IMR-90 (cell line): Measurements from ENCODE around the gene NDUFAF4. TPM values are rescaled to one million over a fixed set of nuclear protein-coding genes. Genes with fewer than 3 reads are reported as not detected.

ENCODE experiments used
- ATAC-seq: fragments of 200-7000 bp; cut with Tn5 transposase; 2 replicates; pipeline ENCODE4 v1.9.1; 2020; ENCODE audit warnings: low read depth, mild to moderate bottlenecking, moderate library complexity
- BruUV-seq: library from RNA; stranded (reverse); fragments of 400-500 nt; replicated peaks from 2 replicates; lab custom pipeline; 2021; lab: Mats Ljungman, UMichigan
- CTCF ChIA-PET: fragments of 300-600 bp; formaldehyde crosslinking; extraction: SDS; loops from one replicate; lab custom pipeline; 2021; ENCODE audit warnings: antibody characterized with exemption; lab: Yijun Ruan, JAX
- POLR2A ChIA-PET: fragments of 300-600 bp; sonication (Branson Sonifier 250); formaldehyde crosslinking; loops from one replicate; lab custom pipeline; 2022; ENCODE audit warnings: antibody characterized with exemption; ENCODE audit not compliant: unreplicated experiment; lab: Charles Lee
- DNase-seq: peaks from one replicate; pipeline ENCODE4 v3.0.0; 2013
- H2AFZ ChIP-seq: replicated peaks from 2 replicates; pipeline ENCODE3; 2013; ENCODE audit warnings: low read length, mild to moderate bottlenecking; ENCODE audit not compliant: poor library complexity
- H2AK5ac ChIP-seq: 2 replicates; pipeline ENCODE4 v1.6.1; 2013; ENCODE audit warnings: low read depth, low read length, inconsistent platforms
- H2AK9ac ChIP-seq: replicated peaks from 2 replicates; pipeline ENCODE3; 2013; ENCODE audit warnings: mild to moderate bottlenecking, low read depth, low read length, moderate library complexity; ENCODE audit not compliant: poor library complexity
- H2BK120ac ChIP-seq: 2 replicates; pipeline ENCODE4 v1.6.1; 2013; ENCODE audit warnings: low read depth, low read length, inconsistent platforms
- H2BK15ac ChIP-seq: 3 replicates; pipeline ENCODE4 v1.6.1; 2013; ENCODE audit warnings: low read depth, low read length, inconsistent platforms
- H2BK20ac ChIP-seq: 2 replicates; pipeline ENCODE4 v1.6.1; 2013; ENCODE audit warnings: low read depth, mild to moderate bottlenecking, inconsistent platforms, low read length, moderate library complexity
- H2BK5ac ChIP-seq: 2 replicates; pipeline ENCODE4 v1.6.1; 2013; ENCODE audit warnings: mild to moderate bottlenecking, low read depth, low read length, inconsistent platforms; ENCODE audit not compliant: poor library complexity, severe bottlenecking
- H3K14ac ChIP-seq: replicated peaks from 2 replicates; pipeline ENCODE4 v1.6.1; 2013; ENCODE audit warnings: low read depth, low read length, inconsistent platforms
- H3K18ac ChIP-seq: 2 replicates; pipeline ENCODE4 v1.6.1; 2013; ENCODE audit warnings: low read depth, low read length, control low read depth
- H3K23ac ChIP-seq: 2 replicates; pipeline ENCODE4 v1.6.1; 2013; ENCODE audit warnings: low read depth, low read length, inconsistent platforms
- H3K27ac ChIP-seq: 2 replicates; pipeline ENCODE4 v1.5.1; 2013; ENCODE audit warnings: mild to moderate bottlenecking, control low read depth, low read length; ENCODE audit not compliant: insufficient read depth
- H3K27me3 ChIP-seq: 2 replicates; pipeline ENCODE4 v1.6.1; 2013; ENCODE audit warnings: low read length; ENCODE audit not compliant: control insufficient read depth, insufficient read depth
- H3K36me3 ChIP-seq: 2 replicates; pipeline ENCODE4 v1.6.1; 2013; ENCODE audit warnings: low read length, mixed read lengths; ENCODE audit not compliant: control insufficient read depth, insufficient read depth
- H3K4ac ChIP-seq: 2 replicates; pipeline ENCODE4 v1.6.1; 2013; ENCODE audit warnings: low read depth, low read length, inconsistent platforms
- H3K4me1 ChIP-seq: 2 replicates; pipeline ENCODE4 v1.6.1; 2013; ENCODE audit warnings: low read length, mixed read lengths; ENCODE audit not compliant: control insufficient read depth, insufficient read depth
- H3K4me2 ChIP-seq: 2 replicates; pipeline ENCODE4 v1.6.1; 2013; ENCODE audit warnings: low read depth, mild to moderate bottlenecking, control low read depth, low read length, moderate library complexity
- H3K4me3 ChIP-seq: 2 replicates; pipeline ENCODE4 v1.5.1; 2013; ENCODE audit warnings: low read depth, mild to moderate bottlenecking, control low read depth, low read length, moderate library complexity; ENCODE audit not compliant: insufficient read depth
- H3K56ac ChIP-seq: 2 replicates; pipeline ENCODE4 v1.6.1; 2013; ENCODE audit warnings: low read length, inconsistent platforms; ENCODE audit not compliant: insufficient read depth; ENCODE audit errors: extremely low read depth
- H3K79me1 ChIP-seq, 2 experiments: 2 replicates each; pipeline ENCODE4 v1.6.1; 2013; ENCODE audit warnings: low read length in 2 of 2, inconsistent platforms in 1 of 2, low read depth in 1 of 2
- H3K9ac ChIP-seq: 2 replicates; pipeline ENCODE4 v1.6.1; 2013; ENCODE audit warnings: low read depth, low read length, control low read depth
- H3K9me1 ChIP-seq: 2 replicates; pipeline ENCODE4 v1.6.1; 2013; ENCODE audit warnings: low read length, inconsistent platforms; ENCODE audit not compliant: insufficient read depth
- H3K9me3 ChIP-seq: 2 replicates; pipeline ENCODE4 v1.6.1; 2013; ENCODE audit warnings: low read length; ENCODE audit not compliant: control insufficient read depth, insufficient read depth
- H4K20me1 ChIP-seq: 2 replicates; pipeline ENCODE4 v1.6.1; 2013; ENCODE audit warnings: low read length, inconsistent platforms; ENCODE audit not compliant: insufficient read depth
- H4K5ac ChIP-seq: 2 replicates; pipeline ENCODE4 v1.6.1; 2013; ENCODE audit warnings: mild to moderate bottlenecking, low read depth, low read length, control low read depth
- H4K8ac ChIP-seq, 2 experiments: 2 replicates each; pipeline ENCODE4 v1.6.1; 2013; ENCODE audit warnings: low read depth in 2 of 2, low read length in 2 of 2, control low read depth in 1 of 2, inconsistent platforms in 1 of 2
- H4K91ac ChIP-seq: 2 replicates; pipeline ENCODE4 v1.6.1; 2013; ENCODE audit warnings: low read depth, low read length, inconsistent platforms; ENCODE audit not compliant: insufficient read depth
- BHLHE40 ChIP-seq: fragments of 150-350 bp; IDR thresholded peaks from 2 replicates; pipeline ENCODE4 v1.6.1; 2016; ENCODE audit warnings: mild to moderate bottlenecking, low read depth, low read length
- CHD1 ChIP-seq: IDR thresholded peaks from 2 replicates; pipeline ENCODE4 v1.6.1; 2012; ENCODE audit warnings: low read depth, low read length, improper control_type of control experiment
- CTCF ChIP-seq: conservative IDR thresholded peaks from 2 replicates; pipeline ENCODE4 v1.5.1; 2012; ENCODE audit warnings: mild to moderate bottlenecking, low read depth, low read length, improper control_type of control experiment
- FOS ChIP-seq: fragments of 150-350 bp; IDR thresholded peaks from 2 replicates; pipeline ENCODE4 v1.6.1; 2016; ENCODE audit warnings: low read depth, low read length
- NFE2L2 ChIP-seq: fragments of 150-350 bp; IDR thresholded peaks from 2 replicates; pipeline ENCODE4 v1.6.1; 2016; ENCODE audit warnings: low read depth, mild to moderate bottlenecking, low read length
- POLR2A ChIP-seq: IDR thresholded peaks from 2 replicates; pipeline ENCODE4 v1.6.1; 2012; ENCODE audit warnings: mild to moderate bottlenecking, low read depth, low read length
- RFX5 ChIP-seq: IDR thresholded peaks from 2 replicates; pipeline ENCODE4 v1.8.0; 2012; ENCODE audit warnings: low read depth, mild to moderate bottlenecking, low read length, moderate library complexity
- SMC3 ChIP-seq: fragments of 150-350 bp; IDR thresholded peaks from 2 replicates; pipeline ENCODE4 v1.6.1; 2016; ENCODE audit warnings: low read depth, mild to moderate bottlenecking, antibody characterized with exemption, low read length, moderate library complexity
- dilution Hi-C: fragments of 300-500 bp; cut with HindIII; formaldehyde crosslinking; loops from one replicate; pipeline ENCODE4 v1.14.3; 2018; ENCODE audit warnings: low sequenced_read_pairs; ENCODE audit not compliant: unreplicated experiment
- in situ Hi-C: fragments of 300-500 bp; cut with MboI; formaldehyde crosslinking; loops from 3 replicates; pipeline ENCODE4 v1.14.3; 2019; ENCODE audit warnings: low sequenced_read_pairs, inconsistent platforms, mixed read lengths
- intact Hi-C: fragments of 100-400 bp; cut with micrococcal nuclease; formaldehyde crosslinking; loops from 2 replicates; pipeline ENCODE4 v1.10.0; 2022
- polyA plus RNA-seq, 3 experiments: library from polyadenylated mRNA; depleted of rRNA; stranded (reverse); fragments of >200 nt; gene quantifications; 2 replicates each; pipeline ENCODE4 v1.2.3, GENCODE V29; 2012; ENCODE audit warnings: low replicate concordance in 1 of 3
- total RNA-seq: library from RNA; depleted of rRNA; stranded (reverse); fragments of >200 nt; gene quantifications from 2 replicates; pipeline ENCODE4 v1.2.3, GENCODE V29; 2012

NDUFAF4 gene
- total and polyA plus RNA-seq, 2 of the 4 experiments (the other 2 are of a cell fraction): 6.3 to 13.4 TPM

GRCh38 chr6:96861588-96861987 is 36.1 kb downstream of the NDUFAF4 start:
- Histone ChIP-seq H2BK15ac (no peak overlapping the region), H4K20me1 (no peaks in the 10 kb centered on the region), H3K27me3 (peaks cover 10% of the 10 kb centered on the region), H3K4ac (no peak overlapping the region), H3K27ac (no peak overlapping the region), H2AK9ac (no peak overlapping the region), H2BK120ac (no peak overlapping the region), H4K8ac (no peak overlapping the region), H3K9me3 (no peaks in the 10 kb centered on the region), H3K18ac (no peak overlapping the region), H3K14ac (no peak overlapping the region), H3K9me1 (no peaks in the 10 kb centered on the region), H3K79me1 (no peaks in the 10 kb centered on the region), H2BK20ac (no peak overlapping the region), H3K4me1 (no peaks in the 10 kb centered on the region), H3K4me2 (no peak overlapping the region), H4K91ac (no peak overlapping the region), H4K5ac (no peak overlapping the region), H3K56ac (no peak overlapping the region), H3K23ac (no peak overlapping the region), H3K36me3 (no peaks in the 10 kb centered on the region), H3K9ac (no peak overlapping the region), H2BK5ac (no peak overlapping the region), H3K4me3 (no peak overlapping the region), H2AK5ac (no peak overlapping the region), H2AFZ (no peak overlapping the region)
- in situ Hi-C loops: no loop called here
- POLR2A ChIA-PET: no interaction called here
- intact Hi-C loops: no loop called here
- dilution Hi-C loops: no loop called here
- BruUV-seq: no TSS peak
- CTCF ChIA-PET: no interaction called here
- DNase-seq (no peak), ATAC-seq (no peak)
- TF ChIP-seq NFE2L2 (no peak), FOS (no peak), SMC3 (no peak), POLR2A (no peak), CHD1 (no peak), RFX5 (no peak), BHLHE40 (no peak), CTCF (no peak)
